ENCODE results near the gene CDYL. TPM values are rescaled to one million over a fixed set of nuclear protein-coding genes. Genes with fewer than 3 reads are reported as not detected.

CDYL gene
- total and polyA plus RNA-seq, 2 of the 4 experiments (the other 2 are of a cell fraction) = 14.2 to 92.1 TPM

DNA sequence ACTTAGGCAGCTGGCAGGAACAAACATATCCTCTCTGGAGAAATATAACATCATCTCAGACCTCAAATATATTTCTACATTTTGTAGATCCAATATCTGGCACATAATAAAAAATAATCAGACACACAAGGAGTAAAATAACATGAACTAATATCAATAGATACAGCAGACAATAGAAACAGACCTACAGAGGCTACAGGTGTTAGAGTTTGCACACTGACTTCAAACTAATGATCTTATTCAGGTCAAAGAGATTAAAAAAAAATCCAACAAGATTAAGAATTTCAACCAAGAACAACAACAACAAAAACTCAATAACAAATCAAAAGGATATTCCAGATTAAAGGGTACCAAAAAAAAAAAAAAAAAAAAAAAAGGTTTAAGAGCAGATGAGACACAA is 13.9 kb upstream of the CDYL start:
- Histone ChIP-seq H3K4me1 (ENCODE audit: control insufficient read depth, insufficient read depth, low read length) (peaks cover 2% of the 10 kb centered on the region), H2BK20ac (ENCODE audit: low read depth, low read length) (no peak overlapping the region), H3K9me3 (ENCODE audit: control insufficient read depth, insufficient read depth, low read length) (0 out of 2 replicates have a peak, but pooled peaks cover 2% of the 10 kb centered on the region), H3K14ac (replicated peaks; ENCODE audit: low read depth, low read length) (no peak overlapping the region), H4K20me1 (ENCODE audit: insufficient read depth, low read length) (no peaks in the 10 kb centered on the region), H4K91ac (ENCODE audit: insufficient read depth, low read depth, low read length) (no peak overlapping the region), H3K18ac (ENCODE audit: low read depth, low read length) (no peak overlapping the region), H3K4me2 (ENCODE audit: low read depth, low read length) (no peak overlapping the region), H3K9ac (ENCODE audit: low read depth, low read length) (no peak overlapping the region), H2AK5ac (ENCODE audit: low read depth, low read length) (no peak overlapping the region), H2AFZ (replicated peaks; ENCODE audit: low read length, poor library complexity) (no peak overlapping the region), H3K4me3 (ENCODE audit: insufficient read depth, low read depth, low read length) (no peak overlapping the region), H2BK120ac (ENCODE audit: low read depth, low read length) (no peak overlapping the region), H4K8ac (ENCODE audit: low read depth in 2 of 2, low read length in 2 of 2) (no peak overlapping the region), H3K23ac (ENCODE audit: low read depth, low read length) (no peak overlapping the region), H2AK9ac (replicated peaks; ENCODE audit: low read depth, low read length, poor library complexity) (no peak overlapping the region), H3K9me1 (ENCODE audit: insufficient read depth, low read length) (no peaks in the 10 kb centered on the region), H3K27ac (ENCODE audit: insufficient read depth, low read length) (no peak overlapping the region), H4K5ac (ENCODE audit: low read depth, low read length) (no peak overlapping the region), H3K27me3 (ENCODE audit: control insufficient read depth, insufficient read depth, low read length) (no peaks in the 10 kb centered on the region), H3K4ac (ENCODE audit: low read depth, low read length) (no peak overlapping the region), H3K56ac (ENCODE audit: extremely low read depth, insufficient read depth, low read length) (no peak overlapping the region), H3K36me3 (ENCODE audit: control insufficient read depth, insufficient read depth, low read length) (no peaks in the 10 kb centered on the region), H2BK15ac (ENCODE audit: low read depth, low read length) (no peak overlapping the region), H3K79me1 (ENCODE audit: low read depth in 1 of 2, low read length in 2 of 2) (no peaks in the 10 kb centered on the region), H2BK5ac (ENCODE audit: low read depth, low read length, poor library complexity, severe bottlenecking) (no peak overlapping the region)
- BruUV-seq (replicated peaks) = no TSS peak
- in situ Hi-C loops (cut with MboI; ENCODE audit: low sequenced_read_pairs) = no loop called here
- intact Hi-C loops (cut with micrococcal nuclease) = loop anchor here (5.0 kb wide), 1 partner anchor 335 kb away; no protein-coding TSS in a partner anchor
- POLR2A ChIA-PET (ENCODE audit: unreplicated experiment) = no interaction called here
- DNase-seq = no peak
- no peak for ATAC-seq (ENCODE audit: low read depth)
- CTCF ChIA-PET = no interaction called here
- TF ChIP-seq SMC3 (IDR thresholded peaks at IDR 0.05; ENCODE audit: low read depth, low read length) (no peak), CHD1 (IDR thresholded peaks at IDR 0.05; ENCODE audit: low read depth, low read length) (no peak), NFE2L2 (IDR thresholded peaks at IDR 0.05; ENCODE audit: low read depth, low read length) (no peak), POLR2A (IDR thresholded peaks at IDR 0.05; ENCODE audit: low read depth, low read length) (no peak), MAFK (IDR thresholded peaks at IDR 0.05; ENCODE audit: low read depth, low read length) (no peak)
- TF ChIP-seq, protein P1, sequence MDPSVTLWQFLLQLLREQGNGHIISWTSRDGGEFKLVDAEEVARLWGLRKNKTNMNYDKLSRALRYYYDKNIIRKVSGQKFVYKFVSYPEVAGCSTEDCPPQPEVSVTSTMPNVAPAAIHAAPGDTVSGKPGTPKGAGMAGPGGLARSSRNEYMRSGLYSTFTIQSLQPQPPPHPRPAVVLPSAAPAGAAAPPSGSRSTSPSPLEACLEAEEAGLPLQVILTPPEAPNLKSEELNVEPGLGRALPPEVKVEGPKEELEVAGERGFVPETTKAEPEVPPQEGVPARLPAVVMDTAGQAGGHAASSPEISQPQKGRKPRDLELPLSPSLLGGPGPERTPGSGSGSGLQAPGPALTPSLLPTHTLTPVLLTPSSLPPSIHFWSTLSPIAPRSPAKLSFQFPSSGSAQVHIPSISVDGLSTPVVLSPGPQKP (IDR thresholded peaks at IDR 0.05; ENCODE audit: borderline replicate concordance, low read depth, low read length) = no peak
- TF ChIP-seq, protein P2, sequence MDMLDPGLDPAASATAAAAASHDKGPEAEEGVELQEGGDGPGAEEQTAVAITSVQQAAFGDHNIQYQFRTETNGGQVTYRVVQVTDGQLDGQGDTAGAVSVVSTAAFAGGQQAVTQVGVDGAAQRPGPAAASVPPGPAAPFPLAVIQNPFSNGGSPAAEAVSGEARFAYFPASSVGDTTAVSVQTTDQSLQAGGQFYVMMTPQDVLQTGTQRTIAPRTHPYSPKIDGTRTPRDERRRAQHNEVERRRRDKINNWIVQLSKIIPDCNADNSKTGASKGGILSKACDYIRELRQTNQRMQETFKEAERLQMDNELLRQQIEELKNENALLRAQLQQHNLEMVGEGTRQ (IDR thresholded peaks at IDR 0.05; ENCODE audit: low read depth, low read length) = no peak
- dilution Hi-C loops (cut with HindIII; ENCODE audit: low sequenced_read_pairs, unreplicated experiment) = no loop called here

All from IMR-90 (cell line).